ENCODE measurements around the gene IL15RA.
"Not testable (repeated sequence)": the region's sequence is repeated elsewhere in the genome, so short reads cannot be mapped to it uniquely, and the experiment has no call there.

IL15RA gene

GRCh38 chr10:6005856-6006395 lies 28.6 kb upstream of the IL15RA start:
- no peak for DNase-seq (ENCODE audit: low read depth)

GRCh38 chr10:6005161-6005804 lies 27.9 kb upstream of the IL15RA start:
- DNase-seq (ENCODE audit: low read depth), result not testable (repeated sequence)

GRCh38 chr10:6002809-6003510 lies 25.6 kb upstream of the IL15RA start:
- no peak for DNase-seq (ENCODE audit: low read depth)

- DNase-seq (ENCODE audit: low read depth), result no peak
Measured at GRCh38 chr10:5999440-6000165, 22.3 kb upstream of the IL15RA start.

- DNase-seq (ENCODE audit: low read depth), result no peak
Measured at GRCh38 chr10:5996696-5997095, 19.4 kb upstream of the IL15RA start.

GRCh38 chr10:5992398-5992797 lies 15.1 kb upstream of the IL15RA start:
- DNase-seq (ENCODE audit: low read depth), result no peak

- DNase-seq (ENCODE audit: low read depth), result no peak
Measured at GRCh38 chr10:5991708-5992107, 14.4 kb upstream of the IL15RA start.

- DNase-seq (ENCODE audit: low read depth), result no peak
Measured at GRCh38 chr10:5989756-5990155, 12.4 kb upstream of the IL15RA start.

GRCh38 chr10:5988336-5988920 lies 11.1 kb upstream of the IL15RA start:
- DNase-seq (ENCODE audit: low read depth), result no peak

GRCh38 chr10:5987747-5988146 lies 10.4 kb upstream of the IL15RA start:
- DNase-seq (ENCODE audit: low read depth), result no peak

GRCh38 chr10:5985029-5985428 lies 7.7 kb upstream of the IL15RA start:
- DNase-seq (ENCODE audit: low read depth), result no peak

- DNase-seq (ENCODE audit: low read depth), result no peak
Measured at GRCh38 chr10:5983774-5984173, 6.4 kb upstream of the IL15RA start.

- DNase-seq (ENCODE audit: low read depth), result no peak
Measured at GRCh38 chr10:5981529-5981928, 4.2 kb upstream of the IL15RA start.

- DNase-seq (ENCODE audit: low read depth), result no peak
Measured at GRCh38 chr10:5978230-5978489, 817 bp upstream of the IL15RA start.

- DNase-seq (ENCODE audit: low read depth), result no peak
Measured at GRCh38 chr10:5976512-5977470, 552 bp downstream of the IL15RA start.

- DNase-seq (ENCODE audit: low read depth), result no peak
Measured at GRCh38 chr10:5975641-5976473, 1.5 kb downstream of the IL15RA start.

GRCh38 chr10:5973069-5973468 lies 4.3 kb downstream of the IL15RA start:
- no peak for DNase-seq (ENCODE audit: low read depth)

- no peak for DNase-seq (ENCODE audit: low read depth)
Measured at GRCh38 chr10:5971886-5972285, 5.5 kb downstream of the IL15RA start.

GRCh38 chr10:5971315-5971832 lies 6.0 kb downstream of the IL15RA start:
- DNase-seq (ENCODE audit: low read depth), result no peak

GRCh38 chr10:5970527-5970926 lies 6.8 kb downstream of the IL15RA start:
- DNase-seq (ENCODE audit: low read depth), result no peak

GRCh38 chr10:5970066-5970465 lies 7.3 kb downstream of the IL15RA start:
- no peak for DNase-seq (ENCODE audit: low read depth)

All from CMK (cell line).